HG02870 (cell line): ENCODE measurements around the gene PNMA6E.
"Not testable (repeated sequence)": the region's sequence is repeated elsewhere in the genome, so short reads cannot be mapped to it uniquely, and the experiment has no call there.

Experiments used
- ATAC-seq: cut with Tn5 transposase; IDR thresholded peaks from one replicate; pipeline ENCODE4 v1.9.1; 2021; ENCODE audit warnings: mild to moderate bottlenecking, moderate library complexity; ENCODE audit not compliant: unreplicated experiment

The PNMA6E gene

GRCh38 chrX:153409414-153410101 lies 8.4 kb upstream of the PNMA6E start:
- no peak for ATAC-seq

- no peak for ATAC-seq
Measured at GRCh38 chrX:153408871-153409351, 7.8 kb upstream of the PNMA6E start.

DNA sequence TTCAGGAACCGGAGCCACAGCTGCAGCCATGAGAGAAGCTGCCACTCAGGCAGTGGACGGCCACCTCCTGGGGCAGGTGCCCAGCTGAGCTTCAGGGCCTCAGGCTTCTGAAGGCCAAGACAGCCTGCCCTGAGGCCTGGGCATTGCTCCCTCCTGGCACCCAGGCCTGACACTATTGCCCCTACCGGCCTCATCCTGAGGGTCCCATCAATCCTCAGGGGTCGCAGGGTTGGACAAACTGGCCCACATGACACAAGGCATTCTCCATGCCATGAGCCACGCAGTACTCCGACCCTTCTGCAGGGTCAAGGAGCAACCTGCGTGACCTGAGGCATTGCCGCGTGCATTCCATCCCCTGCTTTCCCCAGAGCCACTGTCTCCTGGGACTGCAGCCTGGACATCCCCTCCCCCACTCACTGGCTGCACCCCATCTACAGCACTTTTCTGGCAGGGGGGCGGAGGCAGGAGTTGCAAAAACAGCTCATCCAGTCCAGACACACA lies 7.1 kb upstream of the PNMA6E start:
- no peak for ATAC-seq

GRCh38 chrX:153407736-153408135 lies 6.6 kb upstream of the PNMA6E start:
- no peak for ATAC-seq

GRCh38 chrX:153406903-153407302 lies 5.8 kb upstream of the PNMA6E start:
- ATAC-seq: no peak

- ATAC-seq: no peak
Measured at GRCh38 chrX:153406011-153406410, 4.9 kb upstream of the PNMA6E start.

GRCh38 chrX:153405426-153405825 lies 4.3 kb upstream of the PNMA6E start:
- no peak for ATAC-seq

DNA sequence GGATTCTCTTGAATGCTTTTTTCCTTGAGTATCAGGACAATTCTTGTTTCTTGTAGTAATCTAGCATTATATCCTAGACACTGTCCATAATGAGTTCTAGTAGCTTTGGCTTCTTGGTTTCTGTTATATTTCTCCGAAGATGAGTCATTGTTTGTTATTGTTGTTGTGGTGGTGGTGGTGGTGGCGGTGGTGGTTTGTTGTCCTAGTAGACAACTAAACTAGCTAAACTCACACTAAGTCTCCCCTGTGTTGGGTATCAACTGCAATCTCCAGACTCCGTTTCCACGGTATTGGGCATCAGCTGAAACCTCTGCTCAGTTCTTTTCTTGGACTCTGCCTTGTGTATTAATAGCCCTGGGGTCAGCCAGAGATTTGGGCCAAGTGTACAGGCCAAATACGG lies 3.2 kb upstream of the PNMA6E start:
- not testable (repeated sequence) for ATAC-seq

- ATAC-seq: no peak
Measured at GRCh38 chrX:153400146-153401132, 711 bp downstream of the PNMA6E start.

GRCh38 chrX:153398275-153398960 lies 2.7 kb downstream of the PNMA6E start:
- ATAC-seq: no peak

- no peak for ATAC-seq
Measured at GRCh38 chrX:153397256-153397960, 3.7 kb downstream of the PNMA6E start.

DNA sequence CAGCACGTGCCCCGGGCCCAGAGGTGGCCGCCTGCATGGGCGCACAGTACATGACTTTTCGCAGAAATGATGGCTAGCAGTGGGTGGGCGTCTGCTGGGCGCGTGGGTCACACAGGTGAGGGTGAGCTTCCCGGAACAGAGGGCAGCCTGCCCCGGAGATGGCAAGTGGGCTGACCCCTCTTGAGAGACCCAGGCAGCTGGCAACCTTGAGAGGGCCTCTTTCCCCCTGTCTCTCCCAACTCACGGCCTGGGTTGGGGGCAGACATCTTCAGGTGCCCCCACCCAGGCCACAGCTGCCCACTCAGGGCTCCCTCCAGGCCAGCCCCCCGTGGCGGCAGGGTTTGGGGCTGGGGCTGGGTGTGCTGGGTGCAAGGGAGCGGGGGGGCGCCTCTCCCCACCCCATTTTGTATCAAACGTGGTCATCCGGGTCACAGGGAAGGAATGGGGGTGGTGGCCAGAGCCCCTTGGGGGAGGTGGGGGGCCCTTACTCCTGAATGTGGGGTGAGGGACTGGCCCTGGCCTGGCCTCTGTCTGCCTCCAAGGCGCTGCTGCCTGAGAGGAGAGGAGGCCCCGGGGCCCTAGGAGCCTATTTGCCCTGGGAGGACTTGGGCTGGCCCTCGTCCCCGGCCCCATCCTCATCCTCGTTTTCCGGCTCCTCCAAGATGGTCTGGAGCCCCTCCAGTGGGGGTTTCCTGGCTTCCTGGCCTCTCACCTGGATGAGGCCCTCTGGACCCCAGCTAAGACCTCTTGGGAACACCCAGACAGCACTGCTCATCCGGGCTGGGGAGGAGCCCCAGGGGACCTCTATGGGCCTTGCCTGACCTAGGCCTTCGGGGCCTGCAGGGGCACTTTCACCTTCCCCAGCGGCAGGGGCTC lies 4.6 kb downstream of the PNMA6E start:
- ATAC-seq: no peak

GRCh38 chrX:153395613-153396319 lies 5.4 kb downstream of the PNMA6E start:
- ATAC-seq: no peak

DNA sequence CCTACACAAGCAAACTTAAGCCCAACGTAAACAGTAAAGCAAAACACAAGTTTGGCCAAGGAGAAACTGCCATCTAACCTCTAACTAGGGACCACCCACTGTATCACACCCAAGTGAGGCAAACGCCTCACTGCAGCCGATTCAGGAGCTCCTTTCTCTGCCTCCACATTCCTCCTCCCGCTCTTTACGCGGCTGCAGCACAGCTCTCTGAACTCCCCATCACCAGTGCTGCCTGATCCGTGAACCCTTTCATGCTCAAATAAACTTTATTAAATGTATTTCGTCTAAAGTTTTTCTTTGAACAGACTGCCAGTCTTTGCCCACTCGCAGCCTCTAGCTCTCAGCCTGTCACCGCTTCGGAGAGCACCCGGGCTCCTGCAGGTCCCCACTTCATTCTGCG lies 6.5 kb downstream of the PNMA6E start:
- no peak for ATAC-seq

DNA sequence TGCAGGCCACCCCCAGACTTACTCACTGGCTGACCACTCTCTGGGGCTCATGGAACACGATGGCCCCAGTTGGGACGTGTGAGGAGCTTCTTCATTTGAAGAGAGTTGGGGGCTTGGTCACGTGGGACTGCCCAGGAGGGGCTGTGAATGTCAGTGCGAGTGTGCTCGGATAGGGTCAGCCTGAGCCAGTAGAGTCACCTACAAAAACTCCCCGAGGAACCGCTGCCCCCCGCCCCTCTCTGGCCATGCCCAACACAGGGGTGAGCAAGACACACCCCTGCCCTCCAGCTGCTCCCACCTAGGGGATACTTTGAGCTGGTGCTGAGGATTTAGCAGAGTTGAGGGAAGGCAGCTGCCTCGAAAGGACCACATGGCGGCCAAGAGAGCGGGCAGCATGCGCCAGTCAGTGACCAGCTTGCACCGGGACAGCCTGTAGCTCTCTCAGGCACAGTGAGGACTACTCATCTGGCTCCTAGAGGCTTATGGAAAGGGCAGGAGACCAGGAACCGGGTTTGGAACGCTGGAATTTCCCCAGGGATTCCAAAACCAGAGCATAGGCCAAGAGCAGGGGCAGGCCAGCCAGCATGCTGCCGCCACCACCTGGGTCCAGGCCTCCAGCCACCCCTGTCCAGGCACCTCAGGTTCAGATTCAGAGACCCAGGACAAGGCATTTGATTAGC lies 8.4 kb downstream of the PNMA6E start:
- ATAC-seq: no peak

DNA sequence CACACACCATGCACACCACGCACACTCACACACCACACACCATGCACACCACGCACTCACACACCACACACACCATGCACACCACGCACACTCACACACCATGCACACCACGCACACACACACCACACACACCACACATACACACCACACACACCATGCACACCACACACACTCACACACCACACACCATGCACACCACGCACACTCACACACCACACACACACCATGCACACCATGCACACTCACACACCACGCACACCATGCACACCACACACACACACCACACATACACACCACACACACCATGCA lies 11.7 kb downstream of the PNMA6E start:
- not testable (repeated sequence) for ATAC-seq

- no peak for ATAC-seq
Measured at GRCh38 chrX:153388722-153389459, 12.3 kb downstream of the PNMA6E start.
